Fibroblast of villous mesenchyme (primary cell): ENCODE measurements around the gene GLTP. TPM values are rescaled to one million over a fixed set of nuclear protein-coding genes. Genes with fewer than 3 reads are reported as not detected.
A peak's percentile ranks its signal among the peaks of the same experiment; 100 is the strongest.

Source experiments
- DNase-seq: peaks from one replicate; pipeline ENCODE4 v3.0.0-alpha.2; 2010; ENCODE audit warnings: low read depth
- H3K4me3 ChIP-seq: 2 replicates; pipeline ENCODE4 v1.5.1; 2011; ENCODE audit warnings: low read depth, mild to moderate bottlenecking, low read length
- CTCF ChIP-seq: IDR thresholded peaks from 2 replicates; pipeline ENCODE4 v1.5.1; 2012; ENCODE audit warnings: low read depth, mild to moderate bottlenecking, low read length; ENCODE audit not compliant: insufficient read depth
- total RNA-seq: library from RNA; depleted of rRNA; stranded (reverse); fragments of >200 nt; gene quantifications from 2 replicates; pipeline ENCODE4 v1.2.3, GENCODE V29; 2012

GLTP gene
- total RNA-seq, 1 donor: 52.2 TPM

- no peak overlapping the region for H3K4me3 ChIP-seq
- no peak for DNase-seq
- TF ChIP-seq CTCF: no peak
Measured at GRCh38 chr12:109810954-109811623, 69.3 kb downstream of the GLTP start.

- H3K4me3 ChIP-seq: no peak overlapping the region
- DNase-seq: no peak
- TF ChIP-seq CTCF: no peak
Measured at GRCh38 chr12:109808876-109809646, 71.3 kb downstream of the GLTP start.

GRCh38 chr12:109807954-109808643 lies 72.2 kb downstream of the GLTP start:
- H3K4me3 ChIP-seq: no peak overlapping the region
- no peak for DNase-seq
- TF ChIP-seq CTCF: no peak

DNA sequence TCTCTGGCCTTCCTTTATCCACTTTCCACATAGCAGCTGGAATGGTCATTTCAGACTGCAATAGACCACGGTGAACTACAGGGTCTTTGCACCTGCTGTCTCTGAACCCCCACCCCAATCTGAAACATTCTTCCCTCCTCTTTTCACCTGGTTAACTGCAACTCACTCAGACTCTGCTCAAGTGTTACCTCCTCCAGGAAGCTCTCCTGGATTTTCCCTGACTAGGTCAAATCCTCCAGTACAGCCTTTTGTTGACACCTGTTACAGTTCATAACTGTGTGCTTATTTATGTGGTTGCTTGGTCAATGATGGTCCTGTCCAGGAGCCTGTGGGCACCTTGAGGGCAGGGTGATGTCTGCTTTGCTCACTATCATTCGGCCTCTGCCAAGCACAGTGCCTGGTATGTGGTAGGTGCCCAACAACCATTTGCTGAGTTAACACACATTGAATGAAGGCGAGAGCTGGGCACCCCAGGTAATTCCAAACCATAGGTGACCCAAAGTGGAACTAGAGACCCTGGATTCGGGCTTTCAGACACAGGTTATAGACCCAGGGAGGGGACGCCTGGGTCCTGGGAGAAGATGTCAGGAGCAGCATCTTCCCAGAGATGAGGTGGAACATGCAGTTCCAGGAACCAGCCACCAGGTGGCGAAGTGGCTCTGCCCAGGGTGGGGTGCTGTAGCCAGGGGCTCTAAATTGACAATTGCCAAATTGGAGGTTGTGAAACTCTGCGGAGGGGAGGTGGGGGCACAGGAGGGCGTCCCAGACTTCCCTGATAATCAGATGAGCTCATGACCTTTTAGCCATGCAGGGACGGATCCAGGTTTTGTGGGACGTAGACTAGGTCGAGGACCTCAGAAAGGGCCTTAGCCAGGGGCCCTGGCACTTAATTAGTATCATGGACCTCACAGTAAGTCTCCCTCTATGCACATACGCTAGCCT lies 75.2 kb downstream of the GLTP start:
- peak; percentile 98 for TF ChIP-seq CTCF
- DNase-seq: peak; percentile 47

DNA sequence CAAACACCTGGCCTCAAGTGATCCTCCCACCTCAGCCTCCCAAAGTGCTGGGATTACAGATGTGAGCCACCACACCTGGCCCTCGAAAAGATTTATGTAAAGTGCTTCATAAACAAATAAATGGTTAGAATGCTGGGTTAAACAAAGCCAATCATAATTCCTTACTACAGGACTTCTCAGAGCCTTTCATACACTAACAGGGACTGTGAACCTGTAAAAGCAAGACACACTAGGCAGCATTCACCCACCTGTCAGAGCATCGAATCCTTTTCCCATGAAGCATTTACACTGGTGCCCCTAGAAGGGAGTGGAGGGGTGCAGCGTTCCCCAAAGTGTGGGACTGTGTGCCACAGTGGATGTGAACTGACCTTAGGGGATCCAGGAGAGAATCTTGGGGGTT lies 76.7 kb downstream of the GLTP start:
- no peak for TF ChIP-seq CTCF
- DNase-seq: no peak
- no peak overlapping the region for H3K4me3 ChIP-seq

More for the DNA sequence above, 75.2 kb downstream of the GLTP start:
- H3K4me3 ChIP-seq: no peak overlapping the region

GRCh38 chr12:109802828-109803227 lies 77.5 kb downstream of the GLTP start:
- no peak overlapping the region for H3K4me3 ChIP-seq
- no peak for DNase-seq
- no peak for TF ChIP-seq CTCF
